Astrocyte of the spinal cord (primary cell): ENCODE measurements around the gene MAP1B.

ENCODE experiments used
- DNase-seq: peaks from one replicate; pipeline ENCODE4 v3.0.0; 2011; ENCODE audit warnings: low read depth, low spot score
- H3K4me3 ChIP-seq: 2 replicates; pipeline ENCODE4 v1.5.1; 2011; ENCODE audit warnings: low read depth, mild to moderate bottlenecking, low read length, moderate library complexity
- CTCF ChIP-seq: IDR thresholded peaks from 2 replicates; pipeline ENCODE4 v1.5.1; 2012; ENCODE audit warnings: low read depth, mild to moderate bottlenecking, low read length, inconsistent platforms
- in situ Hi-C: cut with HindIII; loops from 2 replicates; pipeline ENCODE4 v1.10.0; 2017; ENCODE audit warnings: low sequenced_read_pairs

The MAP1B gene

GRCh38 chr5:72115296-72115695 is 8.0 kb downstream of the MAP1B start:
- no peak for DNase-seq
- in situ Hi-C loops = no loop called here
- no peak for TF ChIP-seq CTCF
- H3K4me3 ChIP-seq = no peak overlapping the region

- TF ChIP-seq CTCF = no peak
- in situ Hi-C loops = no loop called here
- no peak for DNase-seq
- no peak overlapping the region for H3K4me3 ChIP-seq
These were observed 10.0 kb downstream of the MAP1B start for GRCh38 chr5:72117307-72117706.

- H3K4me3 ChIP-seq = no peak overlapping the region
- in situ Hi-C loops = no loop called here
- DNase-seq = no peak
- no peak for TF ChIP-seq CTCF
These were observed 13.9 kb downstream of the MAP1B start for GRCh38 chr5:72121052-72121779.

GRCh38 chr5:72121780-72122445 is 14.6 kb downstream of the MAP1B start:
- in situ Hi-C loops = no loop called here
- DNase-seq = no peak
- H3K4me3 ChIP-seq = no peak overlapping the region
- no peak for TF ChIP-seq CTCF

DNA sequence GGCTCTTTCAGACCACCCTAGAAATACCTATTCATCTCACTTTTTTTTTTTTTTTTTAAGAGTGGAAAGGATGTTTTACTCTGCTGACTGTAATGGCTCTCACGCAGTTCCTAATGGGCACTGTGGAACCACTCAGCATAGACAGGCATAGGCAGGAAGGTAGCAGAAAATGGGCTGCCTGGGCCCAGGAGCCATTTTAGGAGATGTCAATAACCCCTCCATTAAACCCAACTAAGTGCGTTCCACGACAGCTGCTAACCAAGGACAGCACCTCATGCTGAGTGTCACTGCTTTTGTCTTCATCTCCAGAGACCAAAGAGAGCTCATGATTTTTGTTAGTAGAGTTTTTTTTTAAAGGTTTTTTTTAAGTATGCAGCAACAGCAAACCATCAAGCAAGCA is 15.3 kb downstream of the MAP1B start:
- no peak overlapping the region for H3K4me3 ChIP-seq
- TF ChIP-seq CTCF = no peak
- in situ Hi-C loops = no loop called here
- DNase-seq = no peak

DNA sequence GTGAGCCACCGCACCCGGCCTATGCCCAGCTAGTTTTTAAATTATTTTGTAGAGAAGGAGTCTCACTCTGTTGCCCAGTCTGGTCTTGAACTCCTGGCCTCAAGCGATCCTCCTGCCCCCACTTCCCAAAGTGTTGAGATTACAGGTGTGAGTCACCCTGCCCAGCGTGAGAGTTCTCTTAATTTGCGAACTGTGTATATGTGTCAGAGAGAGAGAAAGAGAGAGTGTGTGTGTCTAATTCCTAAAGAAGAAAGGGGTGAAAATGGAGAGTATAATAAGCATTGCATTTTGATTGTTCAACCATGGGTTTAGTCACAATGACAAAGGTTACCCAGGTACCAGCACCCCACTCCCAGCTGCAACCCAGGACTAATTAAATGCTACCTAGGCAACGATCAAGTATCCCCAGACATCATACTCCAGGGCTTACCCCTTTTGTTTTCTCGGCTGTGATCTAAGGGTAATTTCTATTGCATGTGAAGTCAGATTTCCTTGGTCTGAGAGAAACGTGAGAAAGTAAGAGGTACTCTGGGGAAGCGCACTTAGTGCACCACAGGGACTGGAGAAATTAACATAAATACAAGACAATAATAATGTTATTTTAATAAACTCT is 16.6 kb downstream of the MAP1B start:
- no peak for DNase-seq
- no peak for TF ChIP-seq CTCF
- in situ Hi-C loops = no loop called here
- H3K4me3 ChIP-seq = no peak overlapping the region
